Activated CD4-positive, alpha-beta T cell treated with anti-CD3 and anti-CD28 coated beads, Interleukin-2, amount 50 U/mL, for 48 hours (primary cell): ENCODE data around the gene RPL10.
"Not testable (repeated sequence)": the region's sequence is repeated elsewhere in the genome, so short reads cannot be mapped to it uniquely, and the experiment has no call there.

Experiments used
- DNase-seq, 2 experiments: peaks; one replicate each; pipeline ENCODE4 v3.0.0-alpha.2; 2020

Gene RPL10

DNA sequence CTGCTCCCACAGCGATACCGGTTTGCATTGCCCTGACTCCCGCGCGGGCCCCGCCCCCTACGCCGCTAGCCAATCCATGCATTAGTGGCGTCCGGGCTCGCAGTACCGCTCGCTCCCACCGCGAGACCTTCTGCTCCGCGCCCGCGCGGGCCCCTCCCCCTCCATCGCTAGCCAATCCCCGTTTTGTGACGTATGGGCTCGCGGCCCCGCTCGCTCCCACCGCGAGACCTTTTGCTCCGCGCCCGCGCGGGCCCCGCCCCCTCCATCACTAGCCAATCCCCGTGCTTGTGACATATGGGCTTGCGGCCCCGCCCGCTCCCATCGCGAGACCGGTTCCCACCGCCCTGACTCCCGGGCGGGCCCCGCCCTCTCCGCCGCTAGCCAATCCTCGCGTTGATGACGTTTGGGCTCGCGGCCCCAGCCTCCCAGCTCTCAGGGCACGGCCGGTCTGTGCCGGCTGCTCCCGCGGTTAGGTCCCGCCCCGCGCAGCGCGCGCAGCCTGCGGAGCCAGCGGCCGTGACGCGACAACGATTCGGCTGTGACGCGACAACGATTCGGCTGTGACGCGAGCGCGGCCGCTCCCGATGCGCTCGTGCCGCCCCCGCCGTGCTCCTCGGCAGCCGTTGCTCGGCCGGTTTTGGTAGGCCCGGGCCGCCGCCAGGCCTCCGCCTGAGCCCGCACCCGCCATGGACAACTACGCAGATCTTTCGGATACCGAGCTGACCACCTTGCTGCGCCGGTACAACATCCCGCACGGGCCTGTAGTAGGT, 19.2 kb upstream of the RPL10 start, which contains the start of gene EMD:
TSS of gene EMD (plus strand) at position 497 of the 770 bp plus-strand sequence. CDS start at position 687, 190 bp downstream.
- peak; percentile 94 to 95 for DNase-seq

DNA sequence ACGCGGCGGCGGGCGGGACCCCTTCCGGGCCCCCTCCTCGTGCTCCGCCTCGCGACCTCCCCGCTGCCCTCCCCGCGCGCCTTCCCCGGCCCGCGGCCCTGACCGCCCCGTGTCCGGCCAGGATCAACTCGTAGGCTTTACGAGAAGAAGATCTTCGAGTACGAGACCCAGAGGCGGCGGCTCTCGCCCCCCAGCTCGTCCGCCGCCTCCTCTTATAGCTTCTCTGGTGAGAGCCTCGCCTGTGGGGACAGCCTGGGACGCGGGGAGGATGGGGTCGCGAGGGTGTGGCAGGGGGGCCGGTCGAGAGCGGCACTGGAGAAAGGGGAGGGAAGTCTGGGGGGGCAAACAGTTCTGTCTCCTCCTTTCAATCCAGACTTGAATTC, 18.6 kb upstream of the RPL10 start:
- DNase-seq = no peak

DNA sequence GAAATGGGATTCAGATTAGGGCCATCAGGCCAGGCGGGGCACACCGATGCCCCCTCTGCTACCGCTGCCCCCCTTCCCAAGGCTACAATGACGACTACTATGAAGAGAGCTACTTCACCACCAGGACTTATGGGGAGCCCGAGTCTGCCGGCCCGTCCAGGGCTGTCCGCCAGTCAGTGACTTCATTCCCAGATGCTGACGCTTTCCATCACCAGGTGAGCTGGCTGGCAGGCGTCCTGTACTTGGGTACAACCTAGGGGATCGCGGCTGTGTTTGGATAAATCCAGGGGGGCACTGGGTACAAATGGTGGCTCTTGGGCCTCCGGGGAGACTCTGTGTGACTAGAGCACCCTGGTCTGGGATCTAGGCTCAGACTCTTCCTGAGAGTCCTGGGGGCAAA, 18.0 kb upstream of the RPL10 start:
- no peak for DNase-seq

DNA sequence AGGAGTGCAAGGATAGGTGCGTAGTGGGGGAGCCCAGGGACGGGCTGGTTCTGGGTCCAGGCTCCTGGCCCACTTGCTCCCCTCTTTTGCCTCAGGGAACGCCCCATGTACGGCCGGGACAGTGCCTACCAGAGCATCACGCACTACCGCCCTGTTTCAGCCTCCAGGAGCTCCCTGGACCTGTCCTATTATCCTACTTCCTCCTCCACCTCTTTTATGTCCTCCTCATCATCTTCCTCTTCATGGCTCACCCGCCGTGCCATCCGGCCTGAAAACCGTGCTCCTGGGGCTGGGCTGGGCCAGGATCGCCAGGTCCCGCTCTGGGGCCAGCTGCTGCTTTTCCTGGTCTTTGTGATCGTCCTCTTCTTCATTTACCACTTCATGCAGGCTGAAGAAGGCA, 17.4 kb upstream of the RPL10 start:
- no peak for DNase-seq

DNA sequence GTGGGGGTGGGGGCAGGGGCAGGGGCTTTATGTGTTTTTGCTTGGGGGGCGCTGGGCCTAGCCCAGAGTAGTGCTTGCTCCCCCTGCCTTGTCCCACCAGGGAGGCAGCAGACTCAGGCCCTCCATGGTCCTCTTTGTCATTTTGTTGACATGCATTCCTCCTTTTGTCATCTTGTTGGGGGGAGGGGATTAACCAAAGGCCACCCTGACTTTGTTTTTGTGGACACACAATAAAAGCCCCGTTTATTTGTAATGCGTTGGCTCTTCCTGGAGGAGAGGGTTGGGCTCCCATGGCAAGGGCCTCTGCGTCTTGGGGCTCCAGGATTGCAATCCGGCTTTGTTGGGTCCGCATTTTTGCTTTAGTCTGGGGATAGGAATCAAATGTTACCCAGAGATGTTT, 16.9 kb upstream of the RPL10 start:
- no peak for DNase-seq

DNA sequence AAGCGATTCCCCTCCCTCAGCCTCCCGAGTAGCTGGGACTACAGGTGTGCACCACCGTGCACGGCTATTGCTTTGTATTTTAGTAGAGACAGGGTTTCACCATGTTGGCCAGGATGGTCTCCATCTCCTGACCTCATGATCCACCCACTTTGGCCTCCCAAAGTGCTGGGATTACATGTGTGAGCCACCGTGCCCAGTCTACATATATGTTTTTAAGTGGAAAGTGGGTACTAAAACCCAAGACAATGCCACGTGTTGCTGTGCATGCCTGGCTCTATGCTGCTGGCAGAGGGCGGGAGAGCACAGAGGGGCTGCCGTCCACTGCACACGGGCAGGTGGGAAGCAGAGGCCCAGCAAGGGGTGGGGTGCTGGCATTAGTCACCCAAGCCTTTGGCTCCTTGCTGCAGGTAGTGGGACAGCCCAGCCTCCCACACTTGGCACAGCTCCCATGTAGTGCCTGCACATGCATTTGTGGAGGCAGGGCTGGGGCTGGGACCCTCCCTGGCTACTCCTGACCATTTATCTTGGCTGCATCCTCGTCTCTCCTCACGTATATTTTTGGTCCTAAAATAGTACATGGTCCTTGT, 15.6 kb upstream of the RPL10 start:
- DNase-seq = no peak

DNA sequence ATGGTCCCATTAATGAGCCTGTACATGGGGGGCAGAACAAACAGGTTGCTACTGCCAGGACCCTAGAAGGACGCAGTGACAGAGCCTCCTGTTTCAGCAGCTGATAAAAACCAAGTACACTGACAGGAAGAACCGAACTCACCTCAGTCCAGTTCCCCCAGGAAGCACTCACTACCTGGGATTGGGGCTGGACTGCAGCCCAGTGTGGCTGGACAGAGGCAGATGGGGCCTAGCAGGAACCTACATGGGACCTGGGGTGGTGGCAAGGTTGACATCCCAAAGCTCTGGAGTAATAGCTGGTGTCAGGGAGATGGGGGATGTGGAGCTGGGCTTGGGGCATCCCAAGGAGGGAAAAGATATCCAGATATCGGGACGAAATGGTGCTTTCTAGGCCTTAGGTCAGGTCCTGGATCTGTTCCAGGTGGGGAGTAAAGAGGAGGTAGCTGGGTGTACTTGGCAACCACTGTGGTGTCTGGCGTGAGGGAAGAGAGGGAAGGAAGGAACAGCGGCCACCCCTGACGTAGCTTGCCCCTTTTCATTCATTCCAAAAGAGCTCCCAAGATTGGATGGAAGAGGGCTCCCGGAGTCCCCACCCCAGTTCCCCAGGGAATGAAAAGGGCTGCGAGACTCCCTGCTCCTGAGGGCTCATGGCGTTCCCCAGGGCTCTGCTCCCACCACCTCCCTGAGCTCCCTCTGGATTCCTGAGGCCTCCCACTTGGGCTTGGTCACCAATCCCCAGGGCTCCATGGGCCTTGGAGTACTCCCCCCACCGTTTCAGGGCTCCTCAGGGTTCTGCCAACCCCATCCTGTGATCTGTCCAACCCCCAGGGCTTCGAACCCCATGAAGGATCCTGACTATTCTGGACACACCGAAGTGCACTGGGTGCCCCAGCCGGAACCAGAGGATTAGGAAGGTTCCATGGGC, 14.6 kb upstream of the RPL10 start:
- no peak for DNase-seq

DNA sequence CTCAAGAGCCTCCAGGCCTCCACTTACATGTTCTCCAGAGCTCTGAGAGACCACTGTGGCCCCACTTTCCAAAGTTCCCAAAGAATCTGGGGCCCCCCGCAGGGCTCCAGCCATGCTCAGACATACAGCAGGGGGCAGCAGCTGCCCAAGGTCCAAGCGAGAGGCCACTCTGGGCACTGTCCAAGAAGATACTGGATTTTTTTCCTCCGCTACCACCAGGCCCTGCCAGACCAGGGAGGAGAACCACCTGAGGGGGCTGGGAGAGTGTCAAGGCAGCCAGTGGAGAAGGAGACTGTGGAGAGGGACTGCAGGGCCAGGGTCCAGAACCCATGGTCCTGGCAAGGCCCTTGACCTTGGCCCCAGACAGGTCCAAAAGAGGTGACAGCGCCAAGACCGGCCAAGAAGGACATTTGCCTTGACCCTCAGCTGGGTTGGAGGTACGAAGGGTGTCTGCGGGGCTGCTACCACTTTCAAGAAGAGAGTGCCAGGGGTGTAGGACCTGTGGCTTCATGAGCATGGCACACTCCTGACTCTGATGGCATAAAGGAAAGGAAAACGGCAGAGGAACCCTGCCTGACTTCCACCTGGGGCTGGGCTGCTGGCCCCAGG, 13.8 kb upstream of the RPL10 start:
- no peak for DNase-seq

DNA sequence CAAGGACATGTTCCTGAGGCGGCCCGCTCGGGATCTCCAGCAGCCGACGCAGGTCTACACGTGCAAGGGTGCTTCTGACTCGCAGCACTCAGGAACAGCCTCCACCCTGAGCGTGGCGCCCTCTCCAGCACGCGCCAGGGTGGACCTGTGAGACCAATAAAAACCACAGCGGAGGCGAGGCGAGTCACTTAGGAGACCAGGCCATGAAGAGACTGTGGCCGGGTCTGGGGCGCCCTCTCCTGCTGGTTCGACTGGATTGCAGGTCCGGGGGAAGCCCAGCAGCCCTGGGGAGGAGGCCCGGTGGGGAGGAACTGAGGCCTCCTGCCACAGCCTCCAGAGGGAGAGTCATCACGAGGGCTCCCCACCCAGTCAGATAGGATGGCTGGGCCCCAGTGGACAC, 10.1 kb upstream of the RPL10 start:
- DNase-seq = not testable (repeated sequence)

DNA sequence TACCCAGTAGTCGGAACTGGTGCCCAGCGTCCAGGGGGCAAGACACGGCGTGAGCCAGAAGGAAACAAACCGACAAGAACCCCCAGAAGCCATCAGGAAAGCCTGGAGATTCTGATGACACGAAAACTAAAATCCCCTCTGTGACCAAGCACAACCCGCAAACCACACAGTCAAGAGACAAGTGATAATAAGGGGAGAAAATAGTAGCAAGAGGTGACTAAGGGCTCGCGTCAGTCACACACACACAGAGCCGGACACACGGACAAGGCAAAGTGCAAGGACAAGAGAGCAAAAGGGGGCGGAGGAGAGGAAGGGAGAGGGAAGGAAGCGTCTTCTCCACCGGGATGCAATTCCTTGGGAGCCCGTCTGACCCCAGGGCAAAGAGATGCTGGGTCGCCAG, 9.5 kb upstream of the RPL10 start:
- DNase-seq = not testable (repeated sequence)

DNA sequence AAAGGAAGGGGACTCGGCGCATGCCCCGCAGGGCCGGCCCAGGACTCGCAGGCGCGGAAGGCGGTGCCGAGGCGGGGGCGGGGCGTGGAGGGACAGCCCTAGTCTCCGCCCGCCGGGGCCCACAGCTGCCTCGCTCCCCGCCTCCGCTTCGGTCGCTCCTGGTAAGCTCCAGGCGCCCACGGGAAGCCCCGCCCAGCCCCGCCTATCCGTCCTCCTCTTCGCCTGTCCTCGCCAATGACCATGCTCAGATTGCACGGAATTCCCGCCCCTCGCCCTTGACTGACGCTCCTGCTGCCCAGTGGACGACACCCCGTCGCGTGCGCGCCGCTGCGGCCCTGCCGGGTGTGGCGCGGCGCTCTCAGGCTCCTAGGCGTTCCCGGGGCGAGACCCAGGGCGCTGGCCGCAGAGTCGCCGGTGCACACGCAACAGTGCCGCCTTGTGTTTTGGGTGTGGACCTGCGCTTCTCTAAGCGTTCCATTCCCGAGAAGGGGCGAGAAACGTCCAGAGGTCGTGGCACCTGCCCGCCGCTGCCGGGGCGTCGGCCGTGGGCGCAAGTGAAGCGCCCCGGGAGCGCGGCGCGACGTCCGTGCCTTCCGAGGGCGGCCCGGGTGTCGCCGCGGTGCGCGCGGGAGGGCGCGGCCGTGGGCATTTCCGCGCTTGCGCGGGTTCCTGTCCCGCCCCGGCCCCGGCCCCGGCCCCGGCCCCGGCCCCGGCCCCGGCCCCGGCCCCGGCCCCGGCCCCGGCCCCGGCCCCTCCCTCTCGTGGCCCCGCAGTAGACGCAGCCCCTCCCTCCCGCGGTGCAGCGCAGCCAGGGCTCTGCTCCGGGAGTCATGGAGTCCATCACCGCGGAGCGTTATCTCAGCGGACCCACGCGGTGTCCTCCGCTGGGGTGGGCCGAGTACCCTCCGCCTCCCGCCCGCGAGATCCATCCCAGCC, 8.1 kb upstream of the RPL10 start:
- not testable (repeated sequence) for DNase-seq

DNA sequence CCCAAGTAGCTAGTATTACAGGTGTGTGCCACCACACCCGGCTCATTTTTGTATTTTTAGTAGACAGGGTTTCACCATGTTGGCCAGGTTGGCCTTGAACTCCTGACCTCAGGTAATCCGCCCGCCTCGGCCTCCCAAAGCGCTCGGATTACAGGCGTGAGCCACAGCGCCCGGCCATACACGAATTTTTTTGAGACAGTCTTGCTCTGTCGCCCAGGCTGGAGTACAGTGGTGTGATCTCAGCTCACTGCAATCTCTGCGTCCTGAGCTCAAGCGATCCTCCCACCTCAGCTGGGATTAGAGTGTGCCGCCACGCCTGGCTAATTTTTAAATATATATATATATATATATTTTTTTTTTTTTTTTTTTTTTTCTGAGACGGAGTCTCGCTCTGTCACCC, 1.8 kb upstream of the RPL10 start:
- not testable (repeated sequence) for DNase-seq

DNA sequence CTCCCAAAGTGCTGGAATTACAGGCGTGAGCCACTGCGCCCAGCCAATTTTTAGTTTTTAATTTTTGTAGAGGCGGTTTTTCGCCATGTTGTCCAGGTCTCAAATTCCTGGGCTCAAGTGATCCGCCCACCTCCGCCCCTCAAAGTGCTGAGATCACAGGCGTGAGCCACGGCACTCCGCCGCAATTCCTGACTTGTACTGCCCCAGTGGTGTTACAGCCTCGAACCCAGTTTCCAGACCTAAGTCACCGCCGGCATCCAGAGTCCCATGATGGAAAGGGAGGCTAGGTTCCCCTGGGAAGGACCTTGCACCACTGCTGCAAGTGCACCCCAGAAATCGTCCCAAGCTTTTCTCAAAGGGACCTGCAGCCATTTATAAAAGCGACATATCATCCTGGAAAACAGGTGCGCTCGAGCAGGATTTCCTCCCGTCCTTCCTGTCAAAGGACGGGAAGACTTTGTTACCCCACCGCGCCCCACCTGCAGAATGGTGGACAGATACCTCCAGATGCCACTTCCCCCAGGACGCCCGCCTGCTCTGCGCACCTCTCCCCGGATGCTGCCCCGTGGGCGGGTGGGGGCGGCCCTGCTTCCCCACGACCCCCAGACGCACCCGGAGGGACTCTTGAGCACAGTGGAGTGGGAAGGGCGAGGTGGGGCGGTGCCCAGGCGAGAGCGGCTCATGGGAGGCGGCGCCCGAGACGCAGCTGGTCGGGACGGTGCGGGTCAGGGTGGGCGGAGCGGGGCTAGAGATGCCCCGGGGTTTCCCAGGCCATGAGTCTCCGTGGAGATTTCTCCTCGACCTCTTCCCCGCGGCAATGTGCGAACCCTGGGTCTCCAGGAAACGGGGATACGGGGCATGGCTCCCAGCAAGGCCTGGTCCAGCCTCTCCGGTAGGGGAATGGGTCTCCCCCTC, 947 bp upstream of the RPL10 start:
- DNase-seq = peak; percentile 71 to 78

DNA sequence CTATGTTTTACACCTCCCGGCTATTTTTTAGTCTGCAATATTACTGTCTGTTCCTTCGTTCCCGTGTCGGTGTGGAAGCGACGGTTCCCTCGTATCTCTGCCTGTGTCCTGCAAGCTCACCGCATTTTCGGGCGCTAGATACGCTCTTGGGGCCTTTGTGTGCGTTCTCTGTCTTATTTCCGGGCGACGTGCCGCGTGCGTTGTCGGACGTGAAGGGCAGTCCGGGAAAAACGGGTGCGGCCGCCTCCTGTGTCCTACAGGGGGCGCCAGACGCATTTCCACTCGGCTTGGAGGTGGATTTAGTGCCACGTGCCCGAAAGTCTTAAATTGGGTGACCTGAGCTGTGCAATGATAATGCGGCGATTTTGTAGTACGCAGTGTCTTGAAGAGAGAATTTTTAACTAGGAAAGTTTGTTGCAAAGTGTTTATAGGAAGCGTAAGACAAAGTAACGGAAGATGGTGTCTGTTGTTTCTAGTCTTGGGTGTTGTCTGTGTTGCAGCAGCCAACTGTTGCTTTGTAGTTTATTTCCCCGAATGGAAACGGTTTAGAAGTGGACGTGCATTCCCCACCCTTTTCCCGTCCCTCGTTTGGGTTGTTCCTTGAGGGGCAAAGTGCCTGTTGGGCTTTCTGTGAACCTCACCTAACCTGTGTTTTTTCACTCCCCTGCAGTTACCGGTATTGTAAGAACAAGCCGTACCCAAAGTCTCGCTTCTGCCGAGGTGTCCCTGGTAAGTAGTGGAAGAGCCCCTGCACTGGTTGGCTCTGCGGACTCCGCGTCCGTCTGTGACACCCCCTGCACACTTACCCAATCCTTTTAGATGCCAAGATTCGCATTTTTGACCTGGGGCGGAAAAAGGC, 720 bp downstream of the RPL10 start:
- peak; percentile 78 to 85 for DNase-seq

DNA sequence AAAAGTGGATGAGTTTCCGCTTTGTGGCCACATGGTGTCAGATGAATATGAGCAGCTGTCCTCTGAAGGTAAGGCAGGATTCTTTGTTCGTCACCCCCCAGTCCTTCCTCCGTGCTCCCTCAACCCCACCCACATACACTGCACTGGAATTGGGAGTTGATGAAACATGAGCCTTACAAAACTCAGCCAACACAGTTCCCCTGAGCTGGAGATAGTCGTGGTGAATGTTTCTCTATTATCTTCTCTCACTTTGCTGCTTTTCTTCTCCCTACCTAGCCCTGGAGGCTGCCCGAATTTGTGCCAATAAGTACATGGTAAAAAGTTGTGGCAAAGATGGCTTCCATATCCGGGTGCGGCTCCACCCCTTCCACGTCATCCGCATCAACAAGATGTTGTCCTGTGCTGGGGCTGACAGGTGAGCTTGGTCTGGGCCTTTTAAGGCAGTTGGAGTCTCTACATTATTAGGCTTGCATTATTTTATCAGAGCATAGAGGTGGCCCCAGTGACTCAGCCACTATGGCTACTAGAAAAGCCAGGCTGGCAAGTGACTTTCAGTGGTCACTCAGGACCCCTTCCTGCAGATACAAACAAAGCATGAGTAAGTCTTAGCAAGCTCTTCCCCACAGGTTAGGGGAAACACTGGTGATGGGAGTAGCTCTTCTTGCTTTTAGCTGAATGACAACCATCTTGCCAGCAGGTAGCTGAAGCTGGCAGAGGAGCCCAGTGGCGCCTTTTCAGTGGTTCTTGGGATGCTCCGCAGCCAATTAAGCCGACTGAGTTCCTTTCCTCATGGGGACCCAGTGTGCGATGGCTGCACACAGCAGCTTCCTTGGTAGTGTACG, 1.6 kb downstream of the RPL10 start:
- DNase-seq = peak; percentile 38 to 46

DNA sequence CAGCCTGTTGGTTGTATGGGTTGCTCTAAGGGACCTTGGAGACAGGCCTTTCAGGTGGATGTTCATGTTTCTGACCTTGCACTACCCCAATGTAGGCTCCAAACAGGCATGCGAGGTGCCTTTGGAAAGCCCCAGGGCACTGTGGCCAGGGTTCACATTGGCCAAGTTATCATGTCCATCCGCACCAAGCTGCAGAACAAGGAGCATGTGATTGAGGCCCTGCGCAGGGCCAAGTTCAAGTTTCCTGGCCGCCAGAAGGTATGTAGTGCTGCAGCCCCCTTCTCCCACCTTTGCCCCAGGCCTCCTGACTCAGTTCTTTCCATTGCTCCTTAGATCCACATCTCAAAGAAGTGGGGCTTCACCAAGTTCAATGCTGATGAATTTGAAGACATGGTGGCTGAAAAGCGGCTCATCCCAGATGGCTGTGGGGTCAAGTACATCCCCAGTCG, 2.2 kb downstream of the RPL10 start:
- not testable (repeated sequence) for DNase-seq

DNA sequence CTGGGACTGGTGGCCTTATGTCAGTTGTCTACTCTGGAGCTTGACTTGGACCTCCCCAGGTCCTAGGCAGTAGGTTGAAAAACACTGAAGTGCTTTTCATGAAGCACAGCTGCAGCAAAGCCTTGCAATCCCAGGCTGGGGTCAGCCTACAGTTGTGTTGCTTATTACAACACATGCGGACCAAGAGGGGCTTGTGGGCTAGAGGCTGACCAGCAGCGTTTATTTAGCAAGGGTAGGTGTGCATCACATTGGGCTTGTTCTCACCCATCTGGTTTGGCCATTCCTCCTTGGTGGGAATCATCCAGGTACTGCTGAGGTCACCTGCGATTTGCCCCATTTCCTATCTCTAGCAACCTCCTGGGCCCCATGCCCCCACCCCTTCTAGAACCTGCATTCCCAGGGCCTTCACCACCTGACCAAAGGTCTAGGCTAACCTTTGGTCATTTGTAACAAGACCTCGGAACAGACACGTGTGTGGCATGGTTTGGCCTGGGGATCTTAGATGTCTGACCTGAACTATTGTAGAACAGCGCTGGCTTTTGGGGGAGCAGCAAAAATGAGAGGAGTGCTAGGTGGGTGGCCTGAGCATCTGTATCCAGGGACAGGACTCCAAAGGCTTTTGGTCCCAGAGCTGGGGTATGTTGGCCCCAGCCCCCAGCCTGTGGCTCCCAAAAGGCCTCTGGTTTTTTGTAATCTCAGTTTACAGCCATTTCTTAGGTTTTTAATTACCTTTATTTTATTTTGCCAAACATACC, 3.0 kb downstream of the RPL10 start:
- DNase-seq = peak; percentile 40 to 41
